HG03066 (cell line): ENCODE results near the gene ARMH4.

Experiments used
- ATAC-seq: cut with Tn5 transposase; IDR thresholded peaks from one replicate; pipeline ENCODE4 v1.9.1; 2021; ENCODE audit warnings: low read depth; ENCODE audit not compliant: unreplicated experiment

Gene ARMH4

GRCh38 chr14:58060077-58060476 lies 91.9 kb downstream of the ARMH4 start:
- no peak for ATAC-seq

DNA sequence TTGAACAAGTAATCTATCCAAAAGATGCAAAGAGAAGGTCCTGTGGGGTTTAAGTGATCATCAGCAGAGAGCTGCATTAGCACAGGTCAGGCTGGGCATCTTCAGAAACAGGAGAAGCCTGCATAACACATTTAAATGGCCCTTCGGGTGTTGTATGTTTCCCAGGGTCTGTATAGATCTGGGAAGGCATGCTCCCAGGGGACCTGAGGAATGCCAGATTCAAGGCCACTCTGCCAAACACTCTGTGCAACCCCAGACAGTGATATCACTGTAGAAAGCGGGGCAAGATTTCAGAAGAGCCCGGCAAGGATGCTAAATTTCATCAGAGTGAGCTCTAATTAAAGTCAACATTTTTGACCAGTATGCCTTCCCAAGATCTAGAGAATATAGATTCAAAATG lies 92.9 kb downstream of the ARMH4 start:
- ATAC-seq, result no peak

GRCh38 chr14:58055497-58056010 lies 96.5 kb downstream of the ARMH4 start:
- no peak for ATAC-seq

DNA sequence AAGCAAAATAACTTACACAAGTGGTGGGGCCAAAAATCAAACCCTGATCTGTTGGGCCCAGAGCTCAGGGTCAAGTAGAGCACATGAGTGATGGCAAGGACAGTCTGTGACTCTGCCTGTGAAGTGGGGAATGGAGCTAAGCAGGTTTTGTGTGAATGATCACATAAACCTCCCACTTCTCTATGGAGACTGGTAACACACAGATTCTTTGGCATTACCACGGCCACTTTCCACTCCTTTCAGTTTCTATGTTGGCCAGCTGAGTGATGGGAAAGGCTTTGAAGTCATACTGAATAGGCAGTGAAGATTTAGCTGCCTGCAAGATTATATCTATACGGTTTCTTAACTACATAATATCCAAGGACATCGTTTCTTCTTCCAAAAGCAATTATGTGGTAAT lies 97.9 kb downstream of the ARMH4 start:
- no peak for ATAC-seq

DNA sequence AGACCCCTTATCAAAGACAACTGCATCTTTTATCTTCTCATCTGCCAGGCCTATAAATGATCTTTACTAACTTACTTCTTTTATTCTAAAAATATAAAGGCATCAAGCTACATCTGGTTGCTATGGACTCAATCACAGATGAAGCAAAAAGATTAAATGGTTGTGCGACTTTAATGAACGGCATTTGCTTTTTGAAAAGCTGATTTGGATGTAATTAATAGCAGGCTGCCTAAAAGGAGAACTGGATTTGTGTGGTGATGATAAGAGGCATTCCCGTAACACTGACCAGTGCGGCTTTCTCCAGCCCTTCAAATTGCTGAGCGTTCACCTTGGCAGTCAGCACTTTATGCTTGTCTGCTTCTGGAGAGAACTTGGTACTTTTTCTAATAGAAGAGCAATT lies 103.8 kb downstream of the ARMH4 start:
- ATAC-seq, result no peak

- ATAC-seq, result no peak
Observed at GRCh38 chr14:58027904-58028303, 124.1 kb downstream of the ARMH4 start.

DNA sequence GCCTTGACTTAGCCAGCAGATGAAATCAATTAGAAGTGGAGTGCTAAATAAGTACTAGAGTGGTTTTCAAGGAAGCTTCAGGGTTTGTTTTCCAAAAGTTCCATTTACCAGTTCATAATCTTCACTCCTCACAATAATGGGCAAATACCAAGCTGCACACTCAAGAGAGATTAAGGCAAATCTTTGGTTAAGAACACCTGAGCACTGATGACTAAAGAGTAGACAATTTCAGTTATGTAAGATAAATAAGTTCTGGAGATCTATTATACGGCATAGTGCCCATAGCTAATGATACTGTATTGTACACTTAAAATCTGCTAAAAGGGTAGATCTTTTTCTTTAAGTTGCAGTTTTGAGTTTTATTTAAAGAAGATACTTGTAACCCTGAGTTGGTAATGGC lies 125.0 kb downstream of the ARMH4 start:
- ATAC-seq, result no peak

GRCh38 chr14:58026219-58026618 lies 125.8 kb downstream of the ARMH4 start:
- ATAC-seq, result no peak

DNA sequence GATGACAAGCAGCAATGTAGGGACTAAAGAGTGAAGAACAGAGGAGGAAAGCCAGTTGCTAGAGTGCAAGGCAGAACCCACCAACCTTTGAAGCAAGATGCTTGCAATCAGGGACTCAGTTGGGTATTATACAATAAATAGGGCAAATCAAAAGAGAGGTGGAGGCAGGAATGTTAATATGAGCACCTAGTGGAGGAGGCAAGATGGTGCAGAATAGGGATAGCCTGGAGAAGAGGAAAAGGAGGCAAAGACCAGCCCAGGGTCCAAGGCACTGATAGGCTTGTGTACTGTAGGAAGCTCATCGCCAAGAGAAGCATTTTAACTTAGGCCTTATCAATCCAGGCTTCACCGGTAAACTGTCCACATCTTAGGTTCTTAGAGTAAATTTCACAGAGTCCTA lies 137.2 kb downstream of the ARMH4 start:
- ATAC-seq, result no peak

GRCh38 chr14:58002618-58003017 lies 149.4 kb downstream of the ARMH4 start:
- no peak for ATAC-seq

- no peak for ATAC-seq
Observed at GRCh38 chr14:57999979-58000378, 152.0 kb downstream of the ARMH4 start.

- no peak for ATAC-seq
Observed at GRCh38 chr14:57999471-57999870, 152.5 kb downstream of the ARMH4 start.

- ATAC-seq, result no peak
Observed at GRCh38 chr14:57998766-57999165, 153.2 kb downstream of the ARMH4 start.

GRCh38 chr14:57991353-57991752 lies 160.7 kb downstream of the ARMH4 start:
- no peak for ATAC-seq

DNA sequence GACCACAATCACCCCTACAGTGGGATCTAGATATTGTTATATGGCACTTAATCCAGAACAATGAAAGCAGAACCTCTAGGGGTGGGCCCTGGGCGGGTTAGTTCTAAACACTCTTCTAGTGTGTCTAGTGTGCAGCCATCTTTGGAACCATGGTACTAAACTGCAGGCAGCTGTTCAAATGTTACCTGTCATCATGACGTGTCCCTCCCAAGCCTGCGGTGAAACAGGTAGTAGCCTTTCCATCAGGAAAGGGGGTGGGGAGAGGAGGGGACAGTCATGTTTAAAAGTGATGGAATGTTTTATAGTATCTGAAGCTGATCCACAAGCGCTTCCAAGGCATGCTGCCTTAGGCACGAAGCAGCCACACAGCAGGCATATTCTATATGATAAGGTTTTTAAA lies 163.6 kb downstream of the ARMH4 start:
- ATAC-seq, result no peak

GRCh38 chr14:57987596-57988300 lies 164.3 kb downstream of the ARMH4 start:
- ATAC-seq, result no peak

DNA sequence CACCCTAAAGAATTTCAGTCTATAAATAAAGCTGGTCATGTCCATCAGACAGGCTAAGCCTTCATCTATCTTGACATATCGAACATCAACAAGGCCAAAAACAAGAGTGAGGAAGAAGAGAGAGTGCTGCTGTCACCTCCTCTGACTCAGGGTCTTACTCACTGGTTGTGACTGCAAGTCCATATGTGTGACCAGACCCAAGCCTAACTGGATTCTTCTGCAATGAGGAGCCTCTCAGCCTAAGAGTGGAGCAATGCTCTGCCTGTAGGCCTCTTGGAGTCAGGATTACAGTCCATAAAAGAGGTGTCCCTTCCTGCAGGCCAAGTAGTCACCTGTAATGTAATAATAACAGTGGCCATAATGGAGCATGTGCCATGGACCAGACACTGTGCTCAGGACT lies 165.0 kb downstream of the ARMH4 start:
- no peak for ATAC-seq

DNA sequence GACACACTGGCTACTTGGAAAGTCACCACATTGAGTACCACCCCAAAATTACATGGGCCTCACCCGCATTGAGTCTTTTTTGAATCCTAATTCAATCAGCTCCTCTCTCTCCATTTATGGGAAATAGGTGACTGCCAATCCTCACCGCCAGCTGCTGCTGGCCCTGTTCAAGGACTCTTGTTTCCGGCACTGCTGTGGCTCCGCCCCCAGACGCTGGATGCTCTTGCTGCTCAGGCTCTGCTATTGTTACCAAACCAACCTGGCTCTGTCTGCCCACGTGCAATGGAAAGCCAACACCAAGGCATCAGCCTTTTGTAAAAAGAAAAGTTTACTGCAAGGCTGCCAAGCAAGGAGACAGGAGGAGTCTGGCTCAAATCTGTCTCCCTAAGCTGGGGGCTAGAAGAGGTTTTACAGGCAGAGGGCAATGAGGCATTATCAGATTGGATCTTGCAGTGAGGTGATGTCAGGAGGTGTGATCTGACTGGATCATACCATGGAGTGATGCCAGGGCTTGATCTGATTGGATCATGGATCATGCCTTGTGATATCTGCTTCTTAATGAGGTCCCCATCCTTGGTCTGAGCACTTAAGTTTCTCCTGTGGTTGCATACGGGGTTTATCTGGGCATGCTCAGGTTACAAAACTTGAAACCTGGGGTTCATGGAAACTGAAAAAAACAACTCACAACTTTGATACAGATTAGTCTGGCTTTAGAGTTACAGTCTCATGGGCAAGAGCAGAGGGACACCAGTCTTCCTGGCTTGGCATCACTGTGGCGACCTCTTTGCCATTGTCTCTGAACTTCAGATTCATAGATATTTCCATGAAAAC lies 169.0 kb downstream of the ARMH4 start:
- no peak for ATAC-seq

- no peak for ATAC-seq
Observed at GRCh38 chr14:57981817-57982560, 170.0 kb downstream of the ARMH4 start.

- ATAC-seq, result no peak
Observed at GRCh38 chr14:57979376-57980048, 172.5 kb downstream of the ARMH4 start.

DNA sequence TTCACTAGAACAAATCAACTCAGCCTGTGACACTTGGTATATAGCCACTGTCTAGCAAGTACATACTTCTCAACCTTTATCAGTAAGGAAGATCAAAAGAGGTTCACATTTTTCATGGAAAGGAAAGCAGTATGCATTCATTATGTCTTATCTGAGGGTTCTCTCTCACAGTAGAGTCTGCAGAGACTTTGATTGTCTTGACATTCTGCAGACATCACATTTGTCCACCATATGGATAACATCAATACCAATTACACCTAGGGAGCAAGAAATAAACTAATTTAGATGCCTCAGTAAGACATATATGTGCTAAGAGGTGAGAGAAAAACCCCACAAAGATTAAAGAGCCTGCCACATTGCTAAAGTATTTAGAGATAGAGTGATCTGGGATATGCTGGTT lies 175.3 kb downstream of the ARMH4 start:
- no peak for ATAC-seq
